ENCODE results near the gene TTLL11. TPM values are rescaled to one million over a fixed set of nuclear protein-coding genes. Genes with fewer than 3 reads are reported as not detected.

TTLL11 gene
- total RNA-seq, 2 donors from 2014 or later: 11.7 to 11.9 TPM

DNA sequence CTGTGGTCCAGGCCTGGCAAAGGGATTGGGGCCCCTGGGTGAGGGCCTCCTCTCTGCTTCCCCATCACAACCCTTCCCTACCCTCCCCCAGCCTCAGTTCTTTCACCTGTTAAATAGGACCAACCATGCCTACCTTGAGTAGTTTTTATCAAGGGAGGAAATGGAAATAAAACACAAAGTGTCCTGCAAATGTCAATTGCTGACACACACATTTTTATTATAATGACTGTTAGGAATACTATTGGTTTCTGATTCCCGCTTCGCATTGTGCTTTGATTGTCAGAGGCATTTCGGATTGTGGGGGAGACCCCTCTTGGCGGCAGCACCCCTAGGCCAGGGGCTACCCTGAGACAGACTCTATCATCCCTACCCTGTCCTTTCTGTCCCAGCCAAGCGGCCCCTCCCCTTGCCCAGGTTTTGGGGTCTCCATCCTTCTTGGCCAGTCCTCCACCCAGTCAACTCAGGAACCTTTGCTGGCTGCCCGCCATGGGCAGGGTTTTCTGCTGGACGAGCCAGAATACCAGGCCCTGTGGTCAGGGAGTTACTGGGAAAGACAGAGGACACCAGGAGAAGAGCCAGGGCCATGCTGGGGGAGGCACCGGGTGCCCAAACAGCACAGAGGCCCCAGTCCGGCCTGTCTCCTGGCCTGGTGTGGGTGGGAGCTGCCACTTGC lies 18.4 kb upstream of the TTLL11 start:
- WGBS: 87% methylated on average over 7 of the region's 9 CpGs
- Histone ChIP-seq H3K9me3 (no peaks in the 10 kb centered on the region), H3K27me3 (replicated peaks; ENCODE audit: insufficient read depth) (no peaks in the 10 kb centered on the region), H3K4me3 (no peak overlapping the region), H3K4me1 (replicated peaks) (no peaks in the 10 kb centered on the region), H3K36me3 (no peaks in the 10 kb centered on the region), H3K27ac (no peak overlapping the region)
- DNase-seq (ENCODE audit: low spot score): no peak
- intact Hi-C loops (cut with DNase I): no loop called here
- TF ChIP-seq, protein P1, sequence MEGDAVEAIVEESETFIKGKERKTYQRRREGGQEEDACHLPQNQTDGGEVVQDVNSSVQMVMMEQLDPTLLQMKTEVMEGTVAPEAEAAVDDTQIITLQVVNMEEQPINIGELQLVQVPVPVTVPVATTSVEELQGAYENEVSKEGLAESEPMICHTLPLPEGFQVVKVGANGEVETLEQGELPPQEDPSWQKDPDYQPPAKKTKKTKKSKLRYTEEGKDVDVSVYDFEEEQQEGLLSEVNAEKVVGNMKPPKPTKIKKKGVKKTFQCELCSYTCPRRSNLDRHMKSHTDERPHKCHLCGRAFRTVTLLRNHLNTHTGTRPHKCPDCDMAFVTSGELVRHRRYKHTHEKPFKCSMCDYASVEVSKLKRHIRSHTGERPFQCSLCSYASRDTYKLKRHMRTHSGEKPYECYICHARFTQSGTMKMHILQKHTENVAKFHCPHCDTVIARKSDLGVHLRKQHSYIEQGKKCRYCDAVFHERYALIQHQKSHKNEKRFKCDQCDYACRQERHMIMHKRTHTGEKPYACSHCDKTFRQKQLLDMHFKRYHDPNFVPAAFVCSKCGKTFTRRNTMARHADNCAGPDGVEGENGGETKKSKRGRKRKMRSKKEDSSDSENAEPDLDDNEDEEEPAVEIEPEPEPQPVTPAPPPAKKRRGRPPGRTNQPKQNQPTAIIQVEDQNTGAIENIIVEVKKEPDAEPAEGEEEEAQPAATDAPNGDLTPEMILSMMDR (IDR thresholded peaks at IDR 0.05): no peak
- TF ChIP-seq POLR2A (IDR thresholded peaks at IDR 0.05): no peak
- no peak for TF ChIP-seq POLR2AphosphoS5 (IDR thresholded peaks at IDR 0.05)

DNA sequence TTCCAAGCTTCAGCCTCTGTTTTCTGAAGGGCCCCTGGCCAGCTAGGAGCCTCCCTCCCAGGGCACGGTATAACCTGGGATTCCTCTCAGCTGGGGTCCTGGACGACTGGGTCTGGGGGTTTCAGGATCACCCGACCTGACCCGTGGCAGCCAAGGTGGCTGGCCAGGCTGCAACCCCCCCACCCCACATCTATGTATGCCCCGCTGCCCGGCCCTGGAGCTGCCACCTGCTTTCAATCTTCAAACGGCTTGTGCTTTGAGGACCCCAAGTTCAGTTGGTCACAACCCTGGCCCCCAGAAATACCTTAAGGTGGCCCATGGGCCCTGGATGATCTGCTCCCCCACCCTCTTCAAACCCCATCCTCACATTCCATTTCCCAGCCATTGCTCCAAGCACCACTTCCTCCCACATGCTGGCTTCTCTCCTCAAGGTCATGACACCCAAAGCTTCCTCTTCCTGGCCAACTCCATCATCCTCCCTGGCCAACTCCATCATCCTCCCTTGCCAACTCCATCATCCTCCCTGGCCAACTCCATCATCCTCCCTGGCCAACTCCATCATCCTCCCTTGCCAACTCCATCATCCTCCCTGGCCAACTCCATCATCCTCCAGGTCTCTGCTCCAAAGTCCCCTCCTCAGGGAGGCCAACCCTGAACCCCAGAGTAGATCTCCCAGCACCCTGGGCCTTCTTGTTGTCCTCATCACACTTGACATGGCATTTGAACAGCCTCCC lies 17.2 kb upstream of the TTLL11 start:
- H3K27me3 ChIP-seq (replicated peaks; ENCODE audit: insufficient read depth): no peaks in the 10 kb centered on the region
- intact Hi-C loops (cut with DNase I): no loop called here
- H3K9me3 ChIP-seq: no peaks in the 10 kb centered on the region
- DNase-seq (ENCODE audit: low spot score): no peak
- 94% methylated on average over 7 of the region's 7 CpGs for WGBS
- H3K4me3 ChIP-seq: no peak overlapping the region
- H3K27ac ChIP-seq: no peak overlapping the region
- TF ChIP-seq POLR2A (IDR thresholded peaks at IDR 0.05): no peak
- TF ChIP-seq POLR2AphosphoS5 (IDR thresholded peaks at IDR 0.05): no peak
- TF ChIP-seq, protein P1 (IDR thresholded peaks at IDR 0.05): no peak
- no peaks in the 10 kb centered on the region for H3K36me3 ChIP-seq
- no peaks in the 10 kb centered on the region for H3K4me1 ChIP-seq (replicated peaks)

DNA sequence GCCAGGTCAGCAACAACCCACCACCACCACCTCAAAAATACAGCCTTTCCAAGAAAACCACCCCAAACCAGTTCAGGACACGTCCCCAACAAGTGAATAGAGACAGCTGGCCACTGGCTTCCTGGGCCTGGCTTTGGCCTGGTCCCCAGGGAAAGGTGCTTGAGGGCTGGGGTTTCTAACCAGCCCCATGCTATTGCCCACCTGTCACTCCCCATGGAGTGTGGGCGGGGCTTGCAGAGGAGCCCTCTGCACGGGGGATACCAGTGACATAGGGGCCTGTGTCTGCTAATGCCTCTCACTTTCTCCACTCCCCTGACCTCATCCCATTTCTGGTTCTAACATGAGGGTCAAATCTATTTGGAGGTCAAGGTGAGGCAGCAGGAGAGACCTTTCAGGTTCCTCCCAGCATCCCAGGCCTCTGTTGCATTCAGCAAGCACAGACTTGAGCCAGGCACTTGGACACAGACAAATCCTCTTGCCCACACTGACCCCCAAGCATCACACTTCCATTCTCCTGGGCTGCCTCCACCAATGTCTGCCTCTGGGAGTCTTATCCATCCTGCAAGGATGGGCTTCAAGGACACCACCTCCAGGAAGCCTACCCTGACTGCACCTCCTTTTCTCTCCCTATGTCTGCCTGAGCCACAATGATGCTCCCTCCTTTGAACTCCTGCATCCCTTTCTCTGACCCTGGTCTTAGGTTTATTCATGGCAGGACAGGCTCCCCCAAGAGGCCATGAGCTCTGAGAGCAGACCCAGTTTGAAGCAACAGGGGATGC lies 16.1 kb upstream of the TTLL11 start:
- no peak overlapping the region for H3K4me3 ChIP-seq
- H3K4me1 ChIP-seq (replicated peaks): no peaks in the 10 kb centered on the region
- no peak for DNase-seq (ENCODE audit: low spot score)
- intact Hi-C loops (cut with DNase I): no loop called here
- no peaks in the 10 kb centered on the region for H3K27me3 ChIP-seq (replicated peaks; ENCODE audit: insufficient read depth)
- TF ChIP-seq POLR2AphosphoS5 (IDR thresholded peaks at IDR 0.05) (no peak), POLR2A (IDR thresholded peaks at IDR 0.05) (no peak)
- TF ChIP-seq, protein P1 (IDR thresholded peaks at IDR 0.05): no peak
- no peaks in the 10 kb centered on the region for H3K36me3 ChIP-seq
- 93% methylated on average over 3 of the region's 3 CpGs for WGBS
- H3K27ac ChIP-seq: no peak overlapping the region
- H3K9me3 ChIP-seq: no peaks in the 10 kb centered on the region

DNA sequence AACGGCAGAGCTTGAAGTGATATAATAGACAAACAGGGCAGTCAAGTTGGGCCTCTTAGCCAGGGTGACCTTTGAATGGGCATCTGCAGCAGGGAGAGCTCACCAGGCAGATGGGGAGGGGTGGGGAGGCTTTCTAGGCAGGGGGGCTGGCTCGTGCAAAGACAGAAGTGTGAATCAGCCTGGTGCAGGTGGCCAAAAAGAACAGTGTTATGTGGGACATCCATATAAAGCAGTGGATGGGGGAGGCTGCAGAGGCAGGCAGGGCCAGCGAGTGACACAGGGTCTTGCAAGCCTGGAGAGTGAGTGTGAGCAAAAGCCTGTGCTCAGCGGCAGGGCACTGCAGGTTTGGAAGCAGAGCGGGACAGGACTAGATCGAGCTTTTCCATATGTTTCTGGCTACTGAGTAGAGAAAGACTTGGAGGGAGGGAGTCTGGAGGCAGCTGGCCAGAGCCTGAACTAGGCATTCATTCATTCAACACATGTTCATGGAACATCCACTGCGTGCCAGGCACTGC lies 14.2 kb upstream of the TTLL11 start:
- WGBS: 55% methylated on average over 7 of the region's 7 CpGs
- H3K4me3 ChIP-seq: no peak overlapping the region
- H3K27ac ChIP-seq: no peak overlapping the region
- no peaks in the 10 kb centered on the region for H3K4me1 ChIP-seq (replicated peaks)
- intact Hi-C loops (cut with DNase I): no loop called here
- H3K9me3 ChIP-seq: no peaks in the 10 kb centered on the region
- no peak for DNase-seq (ENCODE audit: low spot score)
- TF ChIP-seq, protein P1 (IDR thresholded peaks at IDR 0.05): no peak
- TF ChIP-seq POLR2AphosphoS5 (IDR thresholded peaks at IDR 0.05) (no peak), POLR2A (IDR thresholded peaks at IDR 0.05) (no peak)
- H3K36me3 ChIP-seq: no peaks in the 10 kb centered on the region
- H3K27me3 ChIP-seq (replicated peaks; ENCODE audit: insufficient read depth): no peaks in the 10 kb centered on the region

Measured in prostate gland (tissue), 2 donors.